SJCRH30 (cell line): Measurements from ENCODE around the gene IQSEC2. TPM values are rescaled to one million over a fixed set of nuclear protein-coding genes. Genes with fewer than 3 reads are reported as not detected.

Experiments
- DNase-seq, 2 experiments: peaks; one replicate each; pipeline ENCODE4 v3.0.0-alpha.2; 2015 to 2020
- H3K27ac ChIP-seq: fragments of 250-450 bp; sonication (Bioruptor Pico); 2 replicates; pipeline ENCODE4 v1.5.1; 2020; ENCODE audit warnings: mild to moderate bottlenecking, moderate library complexity
- H3K27me3 ChIP-seq: fragments of 250-450 bp; sonication (Bioruptor Pico); 2 replicates; pipeline ENCODE4 v1.5.1; 2020; ENCODE audit warnings: mild to moderate bottlenecking, moderate library complexity
- H3K36me3 ChIP-seq: fragments of 250-450 bp; sonication (Bioruptor Pico); 2 replicates; pipeline ENCODE4 v1.5.1; 2020; ENCODE audit warnings: mild to moderate bottlenecking, moderate library complexity
- H3K4me1 ChIP-seq: fragments of 250-450 bp; sonication (Bioruptor Pico); 2 replicates; pipeline ENCODE4 v1.5.1; 2020; ENCODE audit warnings: mild to moderate bottlenecking, moderate library complexity
- H3K4me3 ChIP-seq: fragments of 250-450 bp; sonication (Bioruptor Pico); 2 replicates; pipeline ENCODE4 v1.5.1; 2020; ENCODE audit warnings: mild to moderate bottlenecking, moderate library complexity
- H3K9me3 ChIP-seq: fragments of 250-450 bp; sonication (Bioruptor Pico); replicated peaks from 2 replicates; pipeline ENCODE4 v1.5.1; 2020; ENCODE audit warnings: mild to moderate bottlenecking, moderate library complexity
- total RNA-seq: library from RNA; depleted of rRNA; stranded (reverse); fragments of >200 nt; shearing (Covaris generic); gene quantifications from 2 replicates; pipeline ENCODE4 v1.2.3, GENCODE V29; 2014; rRNA removed

Gene IQSEC2
- 1.8 and 2.2 TPM in 2 replicates for total RNA-seq

DNA sequence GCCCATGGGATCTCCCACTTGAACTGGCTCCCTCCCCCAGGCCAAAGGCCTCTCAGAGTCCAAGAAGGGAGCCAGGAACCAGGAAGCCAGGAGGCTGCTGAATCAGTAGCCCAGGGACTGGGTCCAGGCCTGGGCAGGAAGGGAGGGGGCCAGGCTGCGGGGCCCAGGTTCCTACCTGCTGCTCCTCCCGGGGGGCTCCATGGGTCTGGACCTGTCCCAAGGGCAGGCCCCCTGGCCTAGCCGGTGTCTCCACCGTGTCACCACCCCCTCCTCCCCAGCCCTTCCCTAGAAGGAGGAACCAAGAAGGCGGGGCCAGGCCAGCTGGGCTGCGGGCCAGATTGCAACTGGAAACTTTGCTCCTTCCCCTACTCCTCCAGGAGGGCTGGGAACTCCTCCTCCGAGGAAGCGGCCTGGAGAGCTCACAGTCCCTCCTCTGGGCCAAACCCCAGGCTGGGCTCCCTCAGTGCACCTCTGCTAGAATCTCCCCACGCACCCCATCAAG, at the start of gene IQSEC2:
TSS of gene IQSEC2 (minus strand) at position 264 of the 502 bp plus-strand sequence.
- no peaks in the 10 kb centered on the region for H3K4me1 ChIP-seq
- peak; percentile 61 to 69 for DNase-seq
- H3K36me3 ChIP-seq, result no peaks in the 10 kb centered on the region
- no peak within 1 kb of the TSS for H3K27ac ChIP-seq
- peak within 1 kb of the TSS; percentile 55 for H3K4me3 ChIP-seq
- H3K9me3 ChIP-seq, result no peaks in the 10 kb centered on the region
- no peaks in the 10 kb centered on the region for H3K27me3 ChIP-seq

GRCh38 chrX:53330331-53330730, 48.9 kb upstream of the IQSEC2 start:
- H3K4me1 ChIP-seq, result no peaks in the 10 kb centered on the region
- H3K27me3 ChIP-seq, result no peaks in the 10 kb centered on the region
- no peak overlapping the region for H3K4me3 ChIP-seq
- H3K9me3 ChIP-seq, result no peaks in the 10 kb centered on the region
- DNase-seq, result no peak
- no peak overlapping the region for H3K27ac ChIP-seq
- no peaks in the 10 kb centered on the region for H3K36me3 ChIP-seq

GRCh38 chrX:53324803-53325202, 43.4 kb upstream of the IQSEC2 start:
- H3K27ac ChIP-seq, result no peak overlapping the region
- H3K27me3 ChIP-seq, result no peaks in the 10 kb centered on the region
- H3K4me1 ChIP-seq, result no peaks in the 10 kb centered on the region
- no peak overlapping the region for H3K4me3 ChIP-seq
- DNase-seq, result no peak
- no peaks in the 10 kb centered on the region for H3K9me3 ChIP-seq
- H3K36me3 ChIP-seq, result no peaks in the 10 kb centered on the region

- Histone ChIP-seq H3K4me1 (no peaks in the 10 kb centered on the region), H3K36me3 (no peaks in the 10 kb centered on the region), H3K27me3 (no peaks in the 10 kb centered on the region), H3K4me3 (no peak overlapping the region), H3K9me3 (no peaks in the 10 kb centered on the region), H3K27ac (no peak overlapping the region)
- DNase-seq, result no peak
These were observed 42.7 kb upstream of the IQSEC2 start for GRCh38 chrX:53324085-53324484.

DNA sequence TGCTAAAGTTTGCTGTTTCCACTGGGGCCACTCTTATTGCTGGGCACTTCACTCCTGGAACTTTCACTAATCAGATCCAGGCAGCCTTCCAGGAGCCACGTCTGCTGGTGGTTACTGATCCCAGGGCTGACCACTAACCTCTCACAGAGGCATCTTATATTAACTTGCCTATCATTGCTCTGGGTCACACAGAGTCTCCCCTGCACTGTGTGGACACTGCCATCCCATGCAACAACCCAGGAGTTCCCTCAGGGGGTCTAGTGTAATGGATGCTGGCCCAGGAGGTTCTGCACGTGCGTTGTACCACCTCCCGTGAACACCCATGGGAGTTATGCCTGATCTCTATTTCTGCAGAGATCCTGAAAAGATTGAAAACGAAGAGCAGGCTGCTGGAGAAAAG, 41.8 kb upstream of the IQSEC2 start:
- Histone ChIP-seq H3K4me1 (no peaks in the 10 kb centered on the region), H3K27me3 (no peaks in the 10 kb centered on the region), H3K36me3 (no peaks in the 10 kb centered on the region), H3K4me3 (no peak overlapping the region), H3K27ac (no peak overlapping the region), H3K9me3 (no peaks in the 10 kb centered on the region)
- DNase-seq, result no peak

DNA sequence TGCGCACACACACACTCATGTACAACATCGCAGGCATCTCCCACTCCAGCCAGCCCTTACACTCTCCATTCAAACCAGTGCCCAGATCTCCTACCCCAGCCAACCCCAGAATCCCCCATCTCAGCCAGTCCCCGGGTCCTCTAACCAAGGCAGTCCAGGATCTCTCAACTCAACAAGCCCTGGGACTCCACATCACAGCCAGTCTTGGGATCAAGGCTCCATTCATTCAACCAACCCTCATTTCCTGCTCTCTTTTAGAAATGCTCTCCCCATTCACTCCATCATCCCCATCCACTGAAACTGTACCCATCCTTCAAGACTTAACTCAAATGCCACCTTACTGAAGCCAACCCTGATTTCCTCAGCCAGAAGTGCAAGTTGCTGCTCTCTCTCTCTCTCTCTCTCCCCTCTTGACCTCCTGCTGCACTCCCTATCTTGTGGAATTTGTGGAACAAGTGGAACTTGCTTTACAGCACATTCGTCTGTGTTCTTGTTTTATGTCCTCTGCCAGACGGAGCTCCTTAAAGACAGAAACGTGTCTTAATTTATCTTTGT, 40.6 kb upstream of the IQSEC2 start:
- no peaks in the 10 kb centered on the region for H3K27me3 ChIP-seq
- H3K9me3 ChIP-seq, result no peaks in the 10 kb centered on the region
- no peaks in the 10 kb centered on the region for H3K36me3 ChIP-seq
- no peak for DNase-seq
- H3K27ac ChIP-seq, result no peak overlapping the region
- no peaks in the 10 kb centered on the region for H3K4me1 ChIP-seq
- no peak overlapping the region for H3K4me3 ChIP-seq

DNA sequence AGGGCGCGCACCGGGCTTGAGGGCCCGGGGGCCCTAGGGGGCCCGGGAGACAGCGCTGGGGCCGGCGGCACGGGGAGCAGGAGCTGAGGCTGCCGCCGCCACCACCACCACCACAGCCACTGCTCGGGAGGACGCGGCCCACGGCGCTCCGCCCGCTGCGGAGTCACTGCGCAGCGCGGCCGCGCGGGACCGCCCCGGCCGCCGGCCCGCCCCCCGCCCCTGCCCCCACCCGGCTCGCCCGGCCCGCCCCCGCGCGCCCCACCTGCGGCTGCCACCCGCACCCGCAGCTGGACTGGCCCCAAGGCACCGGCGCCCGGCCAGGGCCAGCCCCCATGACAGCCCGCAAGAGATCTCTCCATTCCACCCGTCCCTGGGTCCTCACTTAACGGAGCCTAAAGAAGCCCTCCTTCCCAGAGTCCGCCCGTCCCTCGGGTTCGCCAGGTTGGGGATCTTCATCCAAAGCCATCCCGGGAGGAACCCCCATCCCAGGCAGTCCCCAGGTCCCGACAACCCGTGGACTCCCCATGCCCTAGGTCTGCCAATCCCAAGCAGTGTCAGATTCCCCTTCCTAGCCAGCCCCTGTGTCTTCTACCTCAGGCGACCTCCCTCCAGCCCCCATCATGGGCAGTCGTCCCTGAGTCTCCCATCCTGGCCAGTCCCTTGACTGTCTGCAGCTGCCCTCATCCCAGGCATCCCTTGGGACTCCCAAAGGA, 40.0 kb upstream of the IQSEC2 start:
- Histone ChIP-seq H3K4me3 (peak overlapping the region; percentile 45), H3K27me3 (no peaks in the 10 kb centered on the region), H3K36me3 (no peaks in the 10 kb centered on the region), H3K4me1 (no peaks in the 10 kb centered on the region), H3K9me3 (no peaks in the 10 kb centered on the region), H3K27ac (no peak overlapping the region)
- DNase-seq, result no peak

- Histone ChIP-seq H3K4me1 (no peaks in the 10 kb centered on the region), H3K27me3 (no peaks in the 10 kb centered on the region), H3K36me3 (no peaks in the 10 kb centered on the region), H3K27ac (no peak overlapping the region), H3K9me3 (no peaks in the 10 kb centered on the region), H3K4me3 (peak overlapping the region; percentile 45)
- DNase-seq, result no peak
These were observed 39.3 kb upstream of the IQSEC2 start for GRCh38 chrX:53320543-53321229.

GRCh38 chrX:53319614-53320542, 38.5 kb upstream of the IQSEC2 start:
- Histone ChIP-seq H3K27ac (no peak overlapping the region), H3K36me3 (no peaks in the 10 kb centered on the region), H3K9me3 (no peaks in the 10 kb centered on the region), H3K27me3 (no peaks in the 10 kb centered on the region), H3K4me3 (peak overlapping the region; percentile 45; the same call in 1 of the 2 replicates), H3K4me1 (no peaks in the 10 kb centered on the region)
- no peak for DNase-seq

- Histone ChIP-seq H3K27ac (no peak overlapping the region), H3K27me3 (no peaks in the 10 kb centered on the region), H3K4me3 (no peak overlapping the region), H3K4me1 (no peaks in the 10 kb centered on the region), H3K9me3 (no peaks in the 10 kb centered on the region), H3K36me3 (no peaks in the 10 kb centered on the region)
- no peak for DNase-seq
These were observed 37.5 kb upstream of the IQSEC2 start for GRCh38 chrX:53318766-53319353.

GRCh38 chrX:53317365-53318069, 36.1 kb upstream of the IQSEC2 start:
- DNase-seq, result peak; percentile 33 to 61
- no peak overlapping the region for H3K27ac ChIP-seq
- H3K4me1 ChIP-seq, result no peaks in the 10 kb centered on the region
- no peaks in the 10 kb centered on the region for H3K27me3 ChIP-seq
- no peaks in the 10 kb centered on the region for H3K9me3 ChIP-seq
- no peak overlapping the region for H3K4me3 ChIP-seq
- H3K36me3 ChIP-seq, result no peaks in the 10 kb centered on the region

- Histone ChIP-seq H3K4me3 (no peak overlapping the region), H3K27me3 (no peaks in the 10 kb centered on the region), H3K36me3 (no peaks in the 10 kb centered on the region), H3K9me3 (no peaks in the 10 kb centered on the region), H3K4me1 (no peaks in the 10 kb centered on the region), H3K27ac (no peak overlapping the region)
- no peak for DNase-seq
These were observed 35.5 kb upstream of the IQSEC2 start for GRCh38 chrX:53316860-53317237.

GRCh38 chrX:53316111-53316859, 34.9 kb upstream of the IQSEC2 start:
- Histone ChIP-seq H3K4me3 (no peak overlapping the region), H3K27me3 (no peaks in the 10 kb centered on the region), H3K4me1 (no peaks in the 10 kb centered on the region), H3K9me3 (no peaks in the 10 kb centered on the region), H3K36me3 (no peaks in the 10 kb centered on the region), H3K27ac (no peak overlapping the region)
- no peak for DNase-seq
